Amygdala (tissue), 56 donors: ENCODE results near the gene DDX19B.
"Not testable (repeated sequence)": the region's sequence is repeated elsewhere in the genome, so short reads cannot be mapped to it uniquely, and the experiment has no call there.

Source experiments
- DNase-seq, 56 donors: peaks; one replicate each; lab custom pipeline; 2025; lab: John Stamatoyannopoulos, UW

DDX19B gene

GRCh38 chr16:70276392-70276791 lies 22.6 kb upstream of the DDX19B start:
- no peak for DNase-seq

GRCh38 chr16:70287304-70287971 lies 11.5 kb upstream of the DDX19B start:
- not testable (repeated sequence) for DNase-seq

GRCh38 chr16:70289229-70290094 lies 9.5 kb upstream of the DDX19B start, which contains the start of gene AARS1:
Gene AARS1 (minus strand): TSS chr16:70289506. CDS start chr16:70282763, 6,743 bp downstream.
- DNase-seq: peak; percentile 33 to 99 (median 94)

- DNase-seq: no peak
These were observed 8.0 kb upstream of the DDX19B start for GRCh38 chr16:70290949-70291519.

GRCh38 chr16:70292148-70292547 lies 6.8 kb upstream of the DDX19B start:
- DNase-seq: not testable (repeated sequence)

GRCh38 chr16:70294385-70295025 lies 4.5 kb upstream of the DDX19B start:
- no peak for DNase-seq

- no peak for DNase-seq
These were observed 3.4 kb upstream of the DDX19B start for GRCh38 chr16:70295634-70296033.

GRCh38 chr16:70301121-70301520 lies 2.1 kb downstream of the DDX19B start:
- DNase-seq: no peak

- no peak for DNase-seq
These were observed 3.8 kb downstream of the DDX19B start for GRCh38 chr16:70302745-70303144.

GRCh38 chr16:70304892-70305448 lies 6.0 kb downstream of the DDX19B start:
- no peak for DNase-seq

GRCh38 chr16:70306880-70307279 lies 7.9 kb downstream of the DDX19B start:
- DNase-seq: no peak

GRCh38 chr16:70307726-70308125 lies 8.7 kb downstream of the DDX19B start:
- DNase-seq: not testable (repeated sequence)

GRCh38 chr16:70320121-70320520 lies 21.1 kb downstream of the DDX19B start:
- no peak for DNase-seq

GRCh38 chr16:70324998-70325747 lies 26.2 kb downstream of the DDX19B start:
- DNase-seq: no peak

GRCh38 chr16:70331091-70331490 lies 32.1 kb downstream of the DDX19B start:
- DNase-seq: no peak

- DNase-seq: peak in 10 of 56 donors; percentile 1 to 11 (median 5)
These were observed 32.8 kb downstream of the DDX19B start for GRCh38 chr16:70331588-70332358.

GRCh38 chr16:70332728-70333127 lies 33.7 kb downstream of the DDX19B start:
- DNase-seq: not testable (repeated sequence)

GRCh38 chr16:70337814-70338213 lies 38.8 kb downstream of the DDX19B start:
- DNase-seq: no peak

- DNase-seq: no peak
These were observed 42.6 kb downstream of the DDX19B start for GRCh38 chr16:70341600-70341999.
